Activated CD8-positive, alpha-beta T cell treated with anti-CD3 and anti-CD28 coated beads, Interleukin-2, amount 10 ng/mL, durations not matched to agents 7 days and 5 days (primary cell): Measurements from ENCODE around the gene WDR43. TPM values are rescaled to one million over a fixed set of nuclear protein-coding genes. Genes with fewer than 3 reads are reported as not detected.
A peak's percentile ranks its signal among the peaks of the same experiment; 100 is the strongest.

Experiments used
- ATAC-seq: fragments of 150-1000 bp; cut with Tn5 transposase; one replicate; pipeline ENCODE4 v1.10.0; 2021; ENCODE audit warnings: moderate library complexity
- CTCF ChIA-PET: fragments of 350-600 bp; sonication (Branson Sonifier 250); formaldehyde crosslinking; loops from one replicate; lab custom pipeline; 2021; ENCODE audit warnings: antibody characterized with exemption; lab: Charles Lee
- POLR2A ChIA-PET: fragments of 350-600 bp; sonication (Branson Sonifier 250); formaldehyde crosslinking; loops from one replicate; lab custom pipeline; 2021; ENCODE audit warnings: antibody characterized with exemption; lab: Charles Lee
- DNase-seq: peaks from one replicate; pipeline ENCODE4 v3.0.0-alpha.2; 2020
- H3K27ac Mint-ChIP-seq: one replicate; pipeline ENCODE4 v1.8.0; 2021; ENCODE audit warnings: mild to moderate bottlenecking, mixed read lengths
- H3K27me3 Mint-ChIP-seq: one replicate; pipeline ENCODE4 v1.8.0; 2021; ENCODE audit warnings: low read depth, mixed read lengths
- H3K36me3 Mint-ChIP-seq: one replicate; pipeline ENCODE4 v1.8.0; 2021; ENCODE audit warnings: low read depth, mixed read lengths
- H3K4me1 Mint-ChIP-seq: one replicate; pipeline ENCODE4 v1.8.0; 2021; ENCODE audit warnings: low read depth, mixed read lengths
- H3K4me3 Mint-ChIP-seq: one replicate; pipeline ENCODE4 v1.8.0; 2021; ENCODE audit warnings: mild to moderate bottlenecking, mixed read lengths
- H3K9me3 Mint-ChIP-seq: one replicate; pipeline ENCODE4 v1.8.0; 2022; ENCODE audit warnings: mixed read lengths; ENCODE audit not compliant: insufficient read depth
- total RNA-seq, 2 experiments: library from RNA; stranded (reverse); gene quantifications; one replicate each; pipeline ENCODE4 v1.2.3, GENCODE V29; 2021

Gene WDR43
- total RNA-seq, 2 experiments from 2014 or later = 70.3 to 81.2 TPM

- no peaks in the 10 kb centered on the region for H3K27me3 Mint-ChIP-seq
- POLR2A ChIA-PET = interaction anchor here (0.6 to 3.4 kb wide), 9 partner anchors 10 to 1018 kb away, joined by 3 to 48 read pairs (median 4); partner anchors contain the start of gene TRMT61B
- peaks cover 15% of the 10 kb centered on the region for H3K36me3 Mint-ChIP-seq
- ATAC-seq (peak; percentile 32), DNase-seq (peak; percentile 61)
- H3K4me3 Mint-ChIP-seq = peak overlapping the region; percentile 95
- peaks cover 35% of the 10 kb centered on the region for H3K4me1 Mint-ChIP-seq
- H3K27ac Mint-ChIP-seq = peak overlapping the region; percentile 94
- H3K9me3 Mint-ChIP-seq = no peaks in the 10 kb centered on the region
- CTCF ChIA-PET = interaction anchor here (0.8 to 2.6 kb wide), 5 partner anchors 10 to 117 kb away, joined by 3 to 10 read pairs (median 3); partner anchors contain the start of gene TRMT61B
Observed at GRCh38 chr2:28895189-28895893, 874 bp downstream of the WDR43 start.

GRCh38 chr2:28896906-28897305 lies 2.4 kb downstream of the WDR43 start:
- H3K9me3 Mint-ChIP-seq = no peaks in the 10 kb centered on the region
- ATAC-seq (no peak), DNase-seq (no peak)
- POLR2A ChIA-PET = interaction anchor here (2.0 to 3.4 kb wide), 2 partner anchors 8 to 27 kb away, joined by 8 to 48 read pairs; partner anchors contain the start of gene TRMT61B
- H3K4me3 Mint-ChIP-seq = peak overlapping the region; percentile 95
- CTCF ChIA-PET = interaction anchor here (0.9 to 2.6 kb wide), 5 partner anchors 10 to 302 kb away, joined by 3 to 10 read pairs (median 4); partner anchors contain the start of gene TRMT61B
- H3K36me3 Mint-ChIP-seq = peaks cover 15% of the 10 kb centered on the region
- H3K27ac Mint-ChIP-seq = no peak overlapping the region
- no peaks in the 10 kb centered on the region for H3K27me3 Mint-ChIP-seq
- peaks cover 46% of the 10 kb centered on the region for H3K4me1 Mint-ChIP-seq

- peak overlapping the region; percentile 26 for H3K4me3 Mint-ChIP-seq
- H3K36me3 Mint-ChIP-seq = peaks cover 21% of the 10 kb centered on the region
- no peak overlapping the region for H3K27ac Mint-ChIP-seq
Observed at GRCh38 chr2:28898048-28898447, 3.6 kb downstream of the WDR43 start.

DNA sequence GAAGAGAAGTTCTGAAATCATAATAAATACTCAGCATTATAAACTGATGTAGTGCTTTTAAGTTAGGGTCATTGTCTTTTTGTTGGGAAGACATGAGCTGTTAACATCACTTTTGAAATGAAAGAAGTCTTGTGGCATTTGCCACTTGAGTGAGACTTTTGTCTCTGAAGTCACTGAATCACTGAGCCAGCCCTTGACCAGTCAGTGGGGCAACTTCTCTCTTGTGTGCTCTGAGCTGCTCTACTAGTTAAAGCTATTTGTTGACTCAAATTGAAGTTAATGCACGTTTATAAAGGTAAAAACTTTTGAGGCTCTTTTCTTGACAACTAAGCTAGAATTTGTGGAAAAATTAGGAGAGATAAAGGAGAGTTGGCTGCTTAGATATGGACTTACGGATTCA lies 6.7 kb downstream of the WDR43 start:
- Mint-ChIP-seq H3K4me1 (peaks cover 47% of the 10 kb centered on the region), H3K36me3 (peaks cover 26% of the 10 kb centered on the region), H3K4me3 (no peak overlapping the region), H3K27ac (no peak overlapping the region), H3K9me3 (no peaks in the 10 kb centered on the region), H3K27me3 (no peaks in the 10 kb centered on the region)
- CTCF ChIA-PET = interaction anchor here (1.4 kb wide), 1 partner anchor 81 kb away, joined by 5 read pairs; no protein-coding TSS in a partner anchor
- no peak for DNase-seq
- POLR2A ChIA-PET = interaction anchor here (1.4 kb wide), 1 partner anchor 31 kb away, joined by 9 read pairs; the partner anchor contains the start of gene TRMT61B
- no peak for ATAC-seq

More at GRCh38 chr2:28898048-28898447, 3.6 kb downstream of the WDR43 start:
- DNase-seq = no peak
- CTCF ChIA-PET = no interaction called here
- no peak for ATAC-seq
- POLR2A ChIA-PET = interaction anchor here (1.5 kb wide), 1 partner anchor 27 kb away, joined by 7 read pairs; the partner anchor contains the start of gene TRMT61B
- Mint-ChIP-seq H3K4me1 (peaks cover 46% of the 10 kb centered on the region), H3K27me3 (no peaks in the 10 kb centered on the region), H3K9me3 (no peaks in the 10 kb centered on the region)

DNA sequence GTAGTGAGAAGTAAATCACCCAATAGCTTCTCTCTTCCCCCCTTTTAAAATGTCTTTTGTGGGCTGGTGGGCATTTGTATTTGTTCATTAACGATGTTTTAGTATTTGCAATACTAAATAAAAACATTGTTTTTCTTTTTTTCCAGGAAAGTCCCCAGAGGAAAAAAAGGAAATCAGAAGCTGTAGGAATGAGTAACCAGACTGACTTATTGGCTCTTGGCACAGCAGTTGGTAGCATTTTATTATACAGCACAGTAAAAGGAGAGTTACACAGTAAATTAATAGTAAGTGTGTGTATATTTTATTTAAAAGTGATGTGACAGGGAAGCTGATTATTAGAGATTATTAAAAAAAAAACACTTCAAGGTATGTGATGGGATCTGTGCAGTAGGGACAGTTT lies 7.4 kb downstream of the WDR43 start:
- DNase-seq (no peak), ATAC-seq (no peak)
- no peaks in the 10 kb centered on the region for H3K9me3 Mint-ChIP-seq
- H3K4me3 Mint-ChIP-seq = no peak overlapping the region
- peaks cover 41% of the 10 kb centered on the region for H3K4me1 Mint-ChIP-seq
- ChIA-PET CTCF (interaction anchor here (0.9 to 1.4 kb wide), 2 partner anchors 14 to 81 kb away, joined by 3 to 5 read pairs; no protein-coding TSS in a partner anchor), POLR2A (interaction anchor here (1.4 kb wide), 1 partner anchor 32 kb away, joined by 9 read pairs; the partner anchor contains the start of gene TRMT61B)
- H3K36me3 Mint-ChIP-seq = peaks cover 29% of the 10 kb centered on the region
- no peaks in the 10 kb centered on the region for H3K27me3 Mint-ChIP-seq
- H3K27ac Mint-ChIP-seq = no peak overlapping the region

- H3K36me3 Mint-ChIP-seq = peaks cover 30% of the 10 kb centered on the region
- H3K27ac Mint-ChIP-seq = no peak overlapping the region
- H3K4me1 Mint-ChIP-seq = peaks cover 34% of the 10 kb centered on the region
Observed at GRCh38 chr2:28902584-28902983, 8.1 kb downstream of the WDR43 start.

GRCh38 chr2:28904295-28904694 lies 9.8 kb downstream of the WDR43 start:
- H3K9me3 Mint-ChIP-seq = no peaks in the 10 kb centered on the region
- H3K36me3 Mint-ChIP-seq = peaks cover 40% of the 10 kb centered on the region
- DNase-seq (no peak), ATAC-seq (no peak)
- no peak overlapping the region for H3K27ac Mint-ChIP-seq
- CTCF ChIA-PET = no interaction called here
- H3K4me1 Mint-ChIP-seq = peaks cover 18% of the 10 kb centered on the region
- H3K27me3 Mint-ChIP-seq = no peaks in the 10 kb centered on the region
- H3K4me3 Mint-ChIP-seq = no peak overlapping the region
- POLR2A ChIA-PET = interaction anchor here (2.3 kb wide), 1 partner anchor 8 kb away, joined by 8 read pairs; no protein-coding TSS in a partner anchor

More at GRCh38 chr2:28902584-28902983, 8.1 kb downstream of the WDR43 start:
- ATAC-seq (no peak), DNase-seq (no peak)
- ChIA-PET POLR2A (interaction anchor here (1.0 kb wide), 1 partner anchor 33 kb away, joined by 3 read pairs; the partner anchor contains the start of gene TRMT61B), CTCF (interaction anchor here (0.9 kb wide), 1 partner anchor 13 kb away, joined by 3 read pairs; no protein-coding TSS in a partner anchor)
- no peak overlapping the region for H3K4me3 Mint-ChIP-seq
- no peaks in the 10 kb centered on the region for H3K27me3 Mint-ChIP-seq
- H3K9me3 Mint-ChIP-seq = no peaks in the 10 kb centered on the region

GRCh38 chr2:28904802-28905457 lies 10.5 kb downstream of the WDR43 start:
- H3K36me3 Mint-ChIP-seq = peaks cover 46% of the 10 kb centered on the region
- POLR2A ChIA-PET = interaction anchor here (1.1 to 2.3 kb wide), 2 partner anchors 9 to 35 kb away, joined by 4 to 8 read pairs; partner anchors contain the start of gene TRMT61B
- H3K27me3 Mint-ChIP-seq = no peaks in the 10 kb centered on the region
- ATAC-seq = no peak
- no peaks in the 10 kb centered on the region for H3K9me3 Mint-ChIP-seq
- peak overlapping the region; percentile 56 for H3K27ac Mint-ChIP-seq
- DNase-seq = no peak
- CTCF ChIA-PET = interaction anchor here (0.7 kb wide), 1 partner anchor 9 kb away, joined by 3 read pairs; no protein-coding TSS in a partner anchor
- H3K4me1 Mint-ChIP-seq = peaks cover 14% of the 10 kb centered on the region
- no peak overlapping the region for H3K4me3 Mint-ChIP-seq

GRCh38 chr2:28905533-28905932 lies 11.1 kb downstream of the WDR43 start:
- CTCF ChIA-PET = interaction anchor here (0.6 to 0.7 kb wide), 2 partner anchors 10 kb away, joined by 3 read pairs; no protein-coding TSS in a partner anchor
- DNase-seq (no peak), ATAC-seq (no peak)
- POLR2A ChIA-PET = interaction anchor here (1.1 to 2.3 kb wide), 2 partner anchors 9 to 36 kb away, joined by 4 to 8 read pairs; partner anchors contain the start of gene TRMT61B
- Mint-ChIP-seq H3K27me3 (no peaks in the 10 kb centered on the region), H3K27ac (no peak overlapping the region), H3K4me1 (peaks cover 12% of the 10 kb centered on the region), H3K36me3 (peaks cover 51% of the 10 kb centered on the region), H3K4me3 (no peak overlapping the region), H3K9me3 (no peaks in the 10 kb centered on the region)

- H3K4me3 Mint-ChIP-seq = no peak overlapping the region
- H3K36me3 Mint-ChIP-seq = peaks cover 51% of the 10 kb centered on the region
- no peak for DNase-seq
- H3K27ac Mint-ChIP-seq = no peak overlapping the region
- CTCF ChIA-PET = interaction anchor here (0.6 to 1.5 kb wide), 2 partner anchors 10 kb away, joined by 3 read pairs; no protein-coding TSS in a partner anchor
- peaks cover 5% of the 10 kb centered on the region for H3K4me1 Mint-ChIP-seq
- H3K9me3 Mint-ChIP-seq = no peaks in the 10 kb centered on the region
- H3K27me3 Mint-ChIP-seq = no peaks in the 10 kb centered on the region
- ATAC-seq = no peak
- POLR2A ChIA-PET = interaction anchor here (2.3 kb wide), 1 partner anchor 10 kb away, joined by 8 read pairs; no protein-coding TSS in a partner anchor
Observed at GRCh38 chr2:28906376-28906775, 11.9 kb downstream of the WDR43 start.

DNA sequence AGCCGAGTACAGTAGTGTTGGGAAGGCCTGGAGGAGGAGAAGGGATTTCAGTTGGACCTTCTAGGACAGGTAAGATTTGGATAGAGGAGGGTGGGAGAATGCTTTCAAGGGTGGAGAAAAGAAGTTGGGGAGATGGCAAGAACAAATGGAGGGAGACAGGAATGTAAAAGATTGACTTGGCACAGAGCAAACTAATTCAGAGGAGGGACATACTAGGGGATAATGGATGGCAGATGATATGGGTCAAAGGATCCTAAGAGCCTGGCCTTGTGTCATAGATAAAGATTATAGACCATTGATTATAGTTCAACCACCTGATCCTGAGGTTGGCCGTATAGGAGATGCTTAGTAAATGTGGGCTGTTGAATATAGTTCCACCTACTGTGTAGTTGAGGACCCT lies 12.4 kb downstream of the WDR43 start:
- Mint-ChIP-seq H3K4me3 (no peak overlapping the region), H3K36me3 (peaks cover 51% of the 10 kb centered on the region), H3K4me1 (peaks cover 4% of the 10 kb centered on the region), H3K9me3 (no peaks in the 10 kb centered on the region), H3K27me3 (no peaks in the 10 kb centered on the region), H3K27ac (peak overlapping the region; percentile 31)
- no peak for DNase-seq
- ATAC-seq = no peak
- ChIA-PET CTCF (interaction anchor here (1.5 kb wide), 1 partner anchor 11 kb away, joined by 3 read pairs; no protein-coding TSS in a partner anchor), POLR2A (no interaction called here)
